Spleen (tissue), 11 donors: Measurements from ENCODE around the gene FRMD4A. TPM values are rescaled to one million over a fixed set of nuclear protein-coding genes. Genes with fewer than 3 reads are reported as not detected.

Experiments
- DNase-seq: peaks from one replicate; pipeline ENCODE4 v3.0.0-alpha.2; 2020
- H3K27ac ChIP-seq, 8 donors: fragments of 200-600 bp; sonication (generic) in 7 of 8; 1 replicate in 4 of 8; 2 replicates in 4 of 8; pipeline versions ENCODE4 v1.5.0 to v1.8.0; 2016 to 2021; ENCODE audit warnings: inconsistent platforms in 4 of 8, mild to moderate bottlenecking in 4 of 8, moderate library complexity in 1 of 8
- H3K27me3 ChIP-seq, 7 donors: fragments of 200-600 bp; sonication (generic) in 6 of 7; replicated peaks in 1 of 7; 1 replicate in 4 of 7; 2 replicates in 3 of 7; pipeline versions ENCODE4 v1.5.0 to v1.8.0; 2016 to 2021; ENCODE audit warnings: inconsistent platforms in 3 of 7, mild to moderate bottlenecking in 1 of 7
- H3K36me3 ChIP-seq, 6 donors: fragments of 200-600 bp; sonication (generic) in 5 of 6; 1 replicate in 4 of 6; 2 replicates in 2 of 6; pipeline versions ENCODE4 v1.5.0 to v1.8.0; 2016 to 2021; ENCODE audit warnings: inconsistent platforms in 2 of 6
- H3K4me1 ChIP-seq, 6 donors: fragments of 200-600 bp; sonication (generic) in 5 of 6; 1 replicate in 3 of 6; 2 replicates in 3 of 6; pipeline versions ENCODE4 v1.5.0 to v1.8.0; 2016 to 2021; ENCODE audit warnings: inconsistent platforms in 3 of 6
- H3K4me3 ChIP-seq, 8 donors: fragments of 200-600 bp; sonication (generic) in 7 of 8; 1 replicate in 4 of 8; 2 replicates in 4 of 8; pipeline versions ENCODE4 v1.5.0 to v1.8.0; 2016 to 2021; ENCODE audit warnings: inconsistent platforms in 4 of 8, mild to moderate bottlenecking in 4 of 8, moderate library complexity in 2 of 8
- H3K9me3 ChIP-seq, 8 donors: fragments of 200-600 bp; sonication (generic) in 7 of 8; 1 replicate in 4 of 8; 2 replicates in 4 of 8; pipeline versions ENCODE4 v1.5.0 to v1.8.0; 2016 to 2021; ENCODE audit warnings: inconsistent platforms in 4 of 8
- CTCF ChIP-seq, 11 experiments: fragments of 200-600 bp in 7 of 11; fragments of 450-650 bp in 4 of 11; sonication (generic) in 4 of 11; IDR thresholded peaks in 8 of 11; conservative IDR thresholded peaks in 3 of 11; 1 replicate in 7 of 11; 2 replicates in 4 of 11; pipeline versions ENCODE4 v1.4.0 to v1.8.0; 2016 to 2021; ENCODE audit warnings: antibody characterized with exemption in 11 of 11, inconsistent platforms in 4 of 11, mild to moderate bottlenecking in 1 of 11
- POLR2A ChIP-seq, 3 donors: fragments of 450-650 bp; IDR thresholded peaks; one replicate each; pipeline ENCODE4 v1.5.1; 2017; ENCODE audit warnings: antibody characterized with exemption in 3 of 3, mild to moderate bottlenecking in 1 of 3
- POLR2AphosphoS5 ChIP-seq, 3 donors: sonication (generic); formaldehyde crosslinking; IDR thresholded peaks; one replicate each; pipeline ENCODE4 v1.5.1; 2017; ENCODE audit warnings: antibody characterized with exemption in 3 of 3
- WGBS, 5 donors: extraction: QIAGEN DNeasy Blood & Tissue Kit in 3 of 5; methylation state at CpG; one replicate each; pipeline versions ENCODE4 v1.1.5 to v1.1.7; 2013 to 2018; 5-methylcytosine and 5-hydroxymethylcytosine counted together
- intact Hi-C: fragments of 100-400 bp; cut with DNase I; formaldehyde crosslinking; loops from one replicate; pipeline ENCODE4 v1.15.0; 2023; ENCODE audit warnings: low total_unique reads
- polyA plus RNA-seq, 3 donors: library from polyadenylated mRNA; stranded (reverse); fragments of 200-250 nt; gene quantifications; one replicate each; pipeline ENCODE4 v1.2.1, GENCODE V29; 2013
- total RNA-seq, 7 donors: library from RNA; depleted of rRNA in 3 of 7; stranded (reverse); fragments of >200 nt in 3 of 7; fragmentation: NEBNext Ultra II Directional in 4 of 7; extraction: Animal tissue kit (Norgen Biotek cat#: 25700) in 4 of 7; gene quantifications; one replicate each; pipeline versions ENCODE4 v1.1.0 to v1.2.1, GENCODE V29; 2016 to 2021
- donor health status: healthy with polysubstance abuse.
- donor health status: DM: no; HTN: no; CAD: no; lungs with moderate emphysema.
- donor health status: DM: no; HTN: no; CAD: no.
- donor health status: Bipolar disorder and iron deficiency.
- donor health status: healthy.
- donor health status: DM: no; HTN: no; CAD: no.
- donor health status: DM: yes; HTN: yes; CAD: no.

Gene FRMD4A
- total and polyA plus RNA-seq, 10 donors, result 9.2 to 141 (median 80.5) TPM

- Histone ChIP-seq H3K4me3 (no peak overlapping the region), H3K27ac (no peak overlapping the region), H3K27me3 (peaks cover 0 to 10% (median 0%) of the 10 kb centered on the region in 7 donors), H3K36me3 (no peaks in the 10 kb centered on the region), H3K9me3 (no peaks in the 10 kb centered on the region), H3K4me1 (peaks cover 0 to 10% (median 0%) of the 10 kb centered on the region in 6 donors)
- DNase-seq, result no peak
- TF ChIP-seq CTCF (IDR thresholded peaks at IDR 0.05 in 8 of 11, conservative IDR thresholded peaks at IDR 0.05 in 3 of 11) (no peak), POLR2A (IDR thresholded peaks at IDR 0.05) (no peak)
- intact Hi-C loops, result no loop called here
- WGBS, 5 donors, result 31 to 47% (median 42%) methylated on average over 10 of the region's 10 CpGs
Observed at GRCh38 chr10:14309593-14309992, 21.1 kb downstream of the FRMD4A start.

- H3K36me3 ChIP-seq, result no peaks in the 10 kb centered on the region
- TF ChIP-seq POLR2AphosphoS5 (IDR thresholded peaks at IDR 0.05) (no peak), POLR2A (IDR thresholded peaks at IDR 0.05) (no peak), CTCF (IDR thresholded peaks at IDR 0.05 in 8 of 11, conservative IDR thresholded peaks at IDR 0.05 in 3 of 11) (no peak)
- H3K27ac ChIP-seq, result no peak overlapping the region
- 17 to 25% (median 18%) methylated on average over 5 of the region's 5 CpGs for whole genome bisulfite sequencing, 5 donors
- H3K4me3 ChIP-seq, result no peak overlapping the region
- no peak for DNase-seq
- peaks cover 0 to 10% (median 0%) of the 10 kb centered on the region in 6 donors for H3K4me1 ChIP-seq
- intact Hi-C loops, result no loop called here
- no peaks in the 10 kb centered on the region for H3K9me3 ChIP-seq
- H3K27me3 ChIP-seq, result peaks cover 0 to 19% (median 0%) of the 10 kb centered on the region in 7 donors
Observed at GRCh38 chr10:14306190-14306589, 24.5 kb downstream of the FRMD4A start.

- Histone ChIP-seq H3K4me1 (peaks cover 0 to 10% (median 0%) of the 10 kb centered on the region in 6 donors), H3K9me3 (no peaks in the 10 kb centered on the region), H3K27me3 (peaks cover 0 to 35% (median 0%) of the 10 kb centered on the region in 7 donors), H3K4me3 (no peak overlapping the region), H3K36me3 (no peaks in the 10 kb centered on the region), H3K27ac (no peak overlapping the region)
- WGBS, 5 donors, result 69 to 81% (median 71%) methylated on average over 5 of the region's 5 CpGs
- intact Hi-C loops, result no loop called here
- no peak for DNase-seq
- TF ChIP-seq POLR2A (IDR thresholded peaks at IDR 0.05), result no peak
Observed at GRCh38 chr10:14304046-14304445, 26.7 kb downstream of the FRMD4A start.

GRCh38 chr10:14302035-14302434, 28.7 kb downstream of the FRMD4A start:
- peaks cover 0 to 41% (median 0%) of the 10 kb centered on the region in 7 donors for H3K27me3 ChIP-seq
- TF ChIP-seq POLR2AphosphoS5 (IDR thresholded peaks at IDR 0.05), result no peak
- TF ChIP-seq CTCF (IDR thresholded peaks at IDR 0.05 in 8 of 11, conservative IDR thresholded peaks at IDR 0.05 in 3 of 11), result peak in 2 of 11 experiments; percentile 12 to 19
- no peak for TF ChIP-seq POLR2A (IDR thresholded peaks at IDR 0.05)
- H3K36me3 ChIP-seq, result no peaks in the 10 kb centered on the region
- peaks cover 0 to 10% (median 0%) of the 10 kb centered on the region in 6 donors for H3K4me1 ChIP-seq
- WGBS, 5 donors, result 52 to 69% (median 62%) methylated on average over 2 of the region's 2 CpGs
- H3K9me3 ChIP-seq, result no peaks in the 10 kb centered on the region
- intact Hi-C loops, result no loop called here
- DNase-seq, result no peak
- no peak overlapping the region for H3K27ac ChIP-seq
- H3K4me3 ChIP-seq, result no peak overlapping the region

- intact Hi-C loops, result no loop called here
- no peaks in the 10 kb centered on the region for H3K4me1 ChIP-seq
- no peaks in the 10 kb centered on the region for H3K9me3 ChIP-seq
- H3K27me3 ChIP-seq, result peaks cover 0 to 38% (median 0%) of the 10 kb centered on the region in 7 donors
- H3K36me3 ChIP-seq, result no peaks in the 10 kb centered on the region
- no peak overlapping the region for H3K27ac ChIP-seq
- H3K4me3 ChIP-seq, result no peak overlapping the region
- DNase-seq, result no peak
- no peak for TF ChIP-seq CTCF (IDR thresholded peaks at IDR 0.05 in 8 of 11, conservative IDR thresholded peaks at IDR 0.05 in 3 of 11)
- no peak for TF ChIP-seq POLR2A (IDR thresholded peaks at IDR 0.05)
- no peak for TF ChIP-seq POLR2AphosphoS5 (IDR thresholded peaks at IDR 0.05)
- 75 to 89% (median 81%) methylated on average over 3 of the region's 3 CpGs for WGBS, 5 donors
Observed at GRCh38 chr10:14299556-14299955, 31.2 kb downstream of the FRMD4A start.
